GM12892 (cell line): ENCODE data around the gene PNPLA5.

Experiments used
- POLR2A ChIP-seq: IDR thresholded peaks from 2 replicates; pipeline ENCODE4 v1.6.1; 2011; ENCODE audit warnings: low read depth, low read length, control low read depth
- POLR2AphosphoS5 ChIP-seq: IDR thresholded peaks from 2 replicates; pipeline ENCODE4 v1.6.1; 2011; ENCODE audit warnings: low read depth, low read length, control low read depth
- TAF1 ChIP-seq: IDR thresholded peaks from 2 replicates; pipeline ENCODE4 v1.6.1; 2011; ENCODE audit warnings: low read depth, mild to moderate bottlenecking, control low read depth, low read length, borderline replicate concordance

DNA sequence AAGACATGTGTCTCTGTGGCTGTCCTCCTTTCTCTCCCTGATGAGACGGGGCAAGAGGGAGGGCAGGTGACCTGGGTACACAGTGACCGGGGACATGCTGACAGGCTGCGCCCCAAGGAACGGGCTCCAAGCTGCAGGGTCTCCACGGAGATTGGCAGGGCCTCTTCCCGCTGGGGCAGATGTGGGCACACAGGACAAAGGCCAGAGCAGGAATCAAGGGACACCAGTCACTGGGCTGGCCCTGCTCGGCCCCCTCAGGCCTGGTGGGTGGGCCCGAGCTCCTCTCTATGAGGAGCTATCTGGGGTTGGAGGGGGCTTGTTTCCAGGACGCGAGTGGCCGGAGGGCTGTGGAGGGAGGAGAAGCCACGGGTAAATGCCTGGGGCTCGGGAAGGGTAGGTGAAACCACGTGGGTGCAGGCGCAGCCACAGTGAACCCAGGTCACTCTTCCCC is 11.2 kb downstream of the PNPLA5 start:
- TF ChIP-seq POLR2A (no peak), POLR2AphosphoS5 (no peak), TAF1 (no peak)
